K562 (cell line): ENCODE data around the gene HOPX. TPM values are rescaled to one million over a fixed set of nuclear protein-coding genes. Genes with fewer than 3 reads are reported as not detected.

ENCODE experiments used
- ATAC-seq: fragments of 200-7000 bp; cut with Tn5 transposase; 3 replicates; pipeline ENCODE4 v1.9.1; 2020; ENCODE audit warnings: moderate library complexity
- BruUV-seq: library from RNA; stranded (reverse); fragments of 400-500 nt; replicated peaks from 2 replicates; lab custom pipeline; 2021; lab: Mats Ljungman, UMichigan
- CTCF ChIA-PET: fragments of 300-600 bp; formaldehyde crosslinking; extraction: SDS; loops from one replicate; lab custom pipeline; 2021; ENCODE audit warnings: low intra/inter-chr PET ratio; lab: Yijun Ruan, JAX
- POLR2A ChIA-PET: fragments of 300-600, 350-650 bp; sonication (Branson Sonifier 250); formaldehyde crosslinking; extraction: SDS; loops from one replicate; lab custom pipeline; 2021; ENCODE audit warnings: antibody characterized with exemption, inconsistent platforms; lab: Yijun Ruan, JAX
- DNase-seq, 4 experiments: peaks; one replicate each; pipeline versions ENCODE4 v3.0.0 to v3.0.0-alpha.2; 2011 to 2018; ENCODE audit warnings: low spot score in 3 of 4, mixed read lengths in 3 of 4; ENCODE audit errors: extremely low read depth in 1 of 4
- FAIRE-seq: peaks from 2 replicates; lab custom pipeline; 2011; peaks lifted over from hg19 to GRCh38; lab: Jason Lieb, UNC
- H2AFZ ChIP-seq: 2 replicates; pipeline ENCODE4 v1.6.0; 2011; ENCODE audit warnings: low read depth, low read length, control low read depth, inconsistent platforms
- H3K27ac ChIP-seq: fragments of 200-600 bp; 3 replicates; pipeline ENCODE4 v1.8.0; 2011; ENCODE audit warnings: low read depth, mild to moderate bottlenecking, control low read depth, inconsistent platforms, low read length, moderate library complexity, mixed read lengths; ENCODE audit errors: extremely low read depth
- H3K27me3 ChIP-seq, 2 experiments: fragments of 300-600 bp in 1 of 2; 2 replicates in 1 of 2; 3 replicates in 1 of 2; pipeline versions ENCODE4 v1.6.0 to v1.8.0; 2011; ENCODE audit warnings: inconsistent platforms in 2 of 2, low read length in 2 of 2, mild to moderate bottlenecking in 1 of 2, mixed read lengths in 1 of 2, moderate library complexity in 1 of 2; ENCODE audit not compliant: control insufficient read depth in 2 of 2, insufficient read depth in 2 of 2
- H3K36me3 ChIP-seq: fragments of 300-600 bp; 3 replicates; pipeline ENCODE4 v1.8.0; 2011; ENCODE audit warnings: mild to moderate bottlenecking, low read length, inconsistent platforms; ENCODE audit not compliant: control insufficient read depth, insufficient read depth
- H3K4me1 ChIP-seq, 2 experiments: fragments of 200-600 bp in 1 of 2; replicated peaks in 1 of 2; 2 replicates in 1 of 2; 3 replicates in 1 of 2; pipeline versions ENCODE4 v1.5.1 to v1.8.0; 2011; ENCODE audit warnings: inconsistent platforms in 2 of 2, low read length in 2 of 2, mild to moderate bottlenecking in 1 of 2, mixed read lengths in 1 of 2, moderate library complexity in 1 of 2; ENCODE audit not compliant: control insufficient read depth in 2 of 2, insufficient read depth in 2 of 2
- H3K4me2 ChIP-seq: 2 replicates; pipeline ENCODE4 v1.6.1; 2011; ENCODE audit warnings: low read length, control low read depth, inconsistent platforms, mixed read lengths; ENCODE audit not compliant: insufficient read depth
- H3K4me3 ChIP-seq: fragments of 200-600 bp; sonication (generic), shearing (Covaris generic); 2 replicates; pipeline ENCODE4 v1.5.1; 2016; ENCODE audit warnings: control low read depth, inconsistent platforms
- H3K79me2 ChIP-seq: fragments of 200-600 bp; 3 replicates; pipeline ENCODE4 v1.8.0; 2011; ENCODE audit warnings: low read length, inconsistent platforms; ENCODE audit not compliant: control insufficient read depth, insufficient read depth
- H3K9ac ChIP-seq, 2 experiments: 2 replicates each; pipeline versions ENCODE4 v1.6.0 to v1.6.1; 2011; ENCODE audit warnings: low read depth in 2 of 2, low read length in 2 of 2, control low read depth in 1 of 2, inconsistent platforms in 1 of 2, mild to moderate bottlenecking in 1 of 2, mixed read lengths in 1 of 2; ENCODE audit not compliant: insufficient read depth in 1 of 2
- H3K9me1 ChIP-seq: one replicate; pipeline ENCODE4 v1.6.0; 2011; ENCODE audit warnings: inconsistent platforms, mild to moderate bottlenecking, low read length, moderate library complexity; ENCODE audit not compliant: control insufficient read depth, insufficient read depth
- H3K9me3 ChIP-seq: replicated peaks from 2 replicates; pipeline ENCODE4 v1.5.1; 2011; ENCODE audit warnings: low read depth, low read length, inconsistent platforms; ENCODE audit not compliant: control insufficient read depth, insufficient read depth
- H4K20me1 ChIP-seq: replicated peaks from 2 replicates; pipeline ENCODE4 v1.6.1; 2011; ENCODE audit warnings: low read length, inconsistent platforms, mixed read lengths; ENCODE audit not compliant: control insufficient read depth, insufficient read depth
- CREBBP ChIP-seq: IDR thresholded peaks from one replicate; pipeline ENCODE4 v1.6.1; 2012; ENCODE audit warnings: low read depth, mild to moderate bottlenecking, control low read depth, inconsistent platforms, low read length
- MAFK ChIP-seq: IDR thresholded peaks from 2 replicates; pipeline ENCODE4 v1.6.1; 2011; ENCODE audit warnings: low read length, improper control_type of control experiment
- SREBF2 ChIP-seq: sonication (generic); formaldehyde crosslinking; IDR thresholded peaks from 2 replicates; pipeline ENCODE4 v1.4.0; 2020; ENCODE audit warnings: mild to moderate bottlenecking, missing genetic modification reagents
- TAF15 ChIP-seq: fragments of 200-400 bp; formaldehyde crosslinking; IDR thresholded peaks from 2 replicates; pipeline ENCODE4 v1.6.1; 2017; ENCODE audit warnings: mild to moderate bottlenecking, low read depth, low read length, moderate library complexity
- TEAD2 ChIP-seq: fragments of 450-650 bp; IDR thresholded peaks from 2 replicates; pipeline ENCODE4 v1.6.1; 2016; ENCODE audit warnings: missing genetic modification characterization, control low read depth, missing compliant biosample characterization
- ZBTB26 ChIP-seq: fragments of 450-650 bp; formaldehyde crosslinking; IDR thresholded peaks from 2 replicates; pipeline ENCODE4 v1.4.0; 2022; ENCODE audit warnings: missing genetic modification characterization
- ZFP1 ChIP-seq: fragments of 450-650 bp; formaldehyde crosslinking; IDR thresholded peaks from 2 replicates; pipeline ENCODE4 v1.4.0; 2020; ENCODE audit warnings: mild to moderate bottlenecking, mixed read lengths
- ZFP30 ChIP-seq: fragments of 250-450 bp; sonication (Bioruptor Pico); IDR thresholded peaks from 2 replicates; pipeline ENCODE4 v1.8.0; 2022; ENCODE audit warnings: moderate library complexity, mild to moderate bottlenecking, inconsistent platforms, borderline replicate concordance
- ZNF41 ChIP-seq: fragments of 250-450 bp; sonication (Bioruptor Pico); conservative IDR thresholded peaks from 2 replicates; pipeline ENCODE4 v1.4.0; 2020; ENCODE audit warnings: mild to moderate bottlenecking
- ZNF444 ChIP-seq: fragments of 250-450 bp; sonication (Bioruptor Pico); IDR thresholded peaks from 2 replicates; pipeline ENCODE4 v1.4.0; 2020; ENCODE audit warnings: mild to moderate bottlenecking, moderate library complexity
- WGBS: fragments of 100-300 bp; shearing (Covaris generic); methylation state at CpG from one replicate; pipeline ENCODE4 v1.1.6; 2016; ENCODE audit warnings: low coverage, mixed read lengths; ENCODE audit not compliant: insufficient coverage; ENCODE audit errors: missing lambda C conversion rate; 5-methylcytosine and 5-hydroxymethylcytosine counted together
- in situ Hi-C: fragments of 300-500 bp; cut with MboI; formaldehyde crosslinking; loops from 4 replicates; pipeline ENCODE4 v1.15.0; 2018; ENCODE audit warnings: inconsistent platforms, mixed read lengths
- intact Hi-C: fragments of 100-400 bp; cut with micrococcal nuclease; formaldehyde crosslinking; loops from 2 replicates; pipeline ENCODE4 v1.14.2; 2022
- polyA plus RNA-seq, 8 experiments: library from polyadenylated mRNA; depleted of rRNA in 4 of 8; stranded (reverse) in 5 of 8; unstranded in 3 of 8; fragments of >200 nt; fragmentation: Nextera tagmentation in 2 of 8; fragmentation: Illumina TruSeq in 1 of 8; extraction: Ambion mirVana in 2 of 8; extraction: Trizol in 1 of 8; gene quantifications; 2 replicates each; pipeline versions ENCODE4 v1.2.1 to v1.2.3, GENCODE V29; 2011 to 2014; ENCODE audit warnings: inconsistent platforms in 1 of 8, missing spikeins in 1 of 8
- total RNA-seq, 7 experiments: library from RNA; depleted of rRNA in 6 of 7; stranded (reverse); fragments of >200 nt in 6 of 7; fragmentation: Illumina TruSeq in 2 of 7; extraction: Trizol in 2 of 7; gene quantifications; 2 replicates each; pipeline versions ENCODE4 v1.2.1 to v1.2.3, GENCODE V29; 2011 to 2021; ENCODE audit warnings: low replicate concordance in 1 of 7

Gene HOPX
- total and polyA plus RNA-seq, 9 of the 15 experiments (the other 6 are each of a cell fraction or from before 2014, with no cell fraction given): 0.24 TPM; not detected in 8

- POLR2A ChIA-PET: interaction anchor here (1.5 kb wide), 1 partner anchor 11 kb away, joined by 3 read pairs; no protein-coding TSS in a partner anchor
- FAIRE-seq: no peak
- no peak overlapping the region for H2AFZ ChIP-seq
- no TSS peak for BruUV-seq
- TF ChIP-seq CREBBP (no peak), TAF15 (no peak), ZNF444 (CRISPR knock-in tag) (no peak), ZFP1 (no peak), ZBTB26 (CRISPR knock-in tag) (no peak), ZFP30 (CRISPR knock-in tag) (no peak), SREBF2 (no peak), TEAD2 (tag) (no peak), MAFK (no peak), ZNF41 (no peak)
- no peaks in the 10 kb centered on the region for H3K4me1 ChIP-seq
- H3K79me2 ChIP-seq: no peaks in the 10 kb centered on the region
- H3K36me3 ChIP-seq: no peaks in the 10 kb centered on the region
- H3K4me3 ChIP-seq: no peak overlapping the region
- no peak for ATAC-seq
- intact Hi-C loops: no loop called here
- no peaks in the 10 kb centered on the region for H3K9me1 ChIP-seq
- no peak overlapping the region for H3K4me2 ChIP-seq
- H3K27ac ChIP-seq: no peak overlapping the region
- no peak overlapping the region for H3K9ac ChIP-seq
- peaks cover 4 to 25% of the 10 kb centered on the region in 2 experiments; a peak in 4 of 5 replicates for H3K27me3 ChIP-seq
- DNase-seq: no peak
- in situ Hi-C loops: no loop called here
- WGBS: 0% methylated on average over 1 of the region's 1 CpG
- CTCF ChIA-PET: no interaction called here
- no peaks in the 10 kb centered on the region for H4K20me1 ChIP-seq
- no peaks in the 10 kb centered on the region for H3K9me3 ChIP-seq
Measured at GRCh38 chr4:56619816-56620215, 61.3 kb downstream of the HOPX start.
